Ishikawa (cell line): ENCODE measurements around the gene JCHAIN.
A peak's percentile ranks its signal among the peaks of the same experiment; 100 is the strongest.

Experiments used
- CEBPB ChIP-seq: IDR thresholded peaks from 2 replicates; pipeline ENCODE4 v1.6.1; 2012
- MAX ChIP-seq: IDR thresholded peaks from 2 replicates; pipeline ENCODE4 v1.6.1; 2012
- NFIC ChIP-seq: IDR thresholded peaks from 2 replicates; pipeline ENCODE4 v1.6.1; 2012
- RAD21 ChIP-seq: IDR thresholded peaks from 2 replicates; pipeline ENCODE4 v1.6.1; 2012; ENCODE audit warnings: low read depth

GRCh38 chr4:70651864-70652506 is 14.3 kb downstream of the JCHAIN start:
- TF ChIP-seq NFIC (no peak), CEBPB (no peak), MAX (no peak), RAD21 (peak; percentile 67)
